Measurements from ENCODE around the gene KIAA1586. TPM values are rescaled to one million over a fixed set of nuclear protein-coding genes. Genes with fewer than 3 reads are reported as not detected.

Gene KIAA1586
- total and polyA plus RNA-seq, 2 of the 13 experiments (the other 11 are each of a cell fraction or from before 2014, with no cell fraction given): 5.5 to 16.9 TPM

DNA sequence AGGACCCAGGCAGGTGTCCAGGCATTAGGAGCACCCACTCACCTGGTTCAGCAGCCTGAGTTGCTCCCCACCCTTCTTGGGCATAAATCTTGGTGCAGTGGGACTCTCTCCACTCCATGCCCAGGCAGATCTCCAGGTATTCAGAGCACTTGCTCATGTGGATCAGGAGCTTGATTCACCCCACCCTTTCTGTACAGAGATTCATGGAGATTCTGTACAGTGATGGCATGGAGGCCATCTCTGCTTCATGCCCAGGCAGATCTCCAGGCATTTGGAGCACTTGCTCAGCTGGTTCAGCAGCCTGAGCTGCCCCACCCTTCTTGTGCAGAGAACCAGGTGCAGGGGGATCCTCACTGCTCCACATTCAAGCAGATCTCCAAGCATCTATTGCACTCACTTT is 47.4 kb upstream of the KIAA1586 start:
- Histone ChIP-seq H3K27me3 (ENCODE audit: control insufficient read depth in 1 of 2, insufficient read depth in 2 of 2, low read length in 2 of 2) (peaks cover 0 to 6% of the 10 kb centered on the region in 2 experiments; a peak in 2 of 5 replicates), H3K79me2 (ENCODE audit: insufficient read depth, low read length) (no peaks in the 10 kb centered on the region), H3K4me3 (replicated peaks in 1 of 3; ENCODE audit: insufficient read depth in 1 of 3, low read depth in 2 of 3, low read length in 3 of 3) (no peak overlapping the region), H2AFZ (ENCODE audit: low read length) (no peak overlapping the region), H3K9me3 (ENCODE audit: low read length) (peaks cover 17% of the 10 kb centered on the region), H4K20me1 (ENCODE audit: insufficient read depth, low read length) (no peaks in the 10 kb centered on the region), H3K4me1 (ENCODE audit: insufficient read depth, low read length) (no peaks in the 10 kb centered on the region), H3K9ac (ENCODE audit: insufficient read depth, low read depth, low read length) (no peak overlapping the region), H3K27ac (ENCODE audit: extremely low read length, insufficient read depth, low read length) (no peak overlapping the region), H3K36me3 (replicated peaks in 1 of 2; ENCODE audit: control insufficient read depth in 1 of 2, insufficient read depth in 2 of 2, low read length in 2 of 2) (no peaks in the 10 kb centered on the region), H3K4me2 (ENCODE audit: low read depth, low read length) (no peak overlapping the region)
- BruUV-seq (replicated peaks): no TSS peak
- FAIRE-seq (no peak), ATAC-seq (no peak), DNase-seq (ENCODE audit: low spot score) (no peak)
- in situ Hi-C loops (cut with HindIII; ENCODE audit: extremely low pct_ligation_motif_present, low pct_unique_long_range_greater_than_20kb): no loop called here
- CTCF ChIA-PET (ENCODE audit: low intra/inter-chr PET ratio, low total read pairs): no interaction called here
- TF ChIP-seq ZNF337 (CRISPR knock-in tag; IDR thresholded peaks at IDR 0.05; ENCODE audit: borderline replicate concordance, low read depth) (no peak), DMTF1 (CRISPR knock-in tag; IDR thresholded peaks at IDR 0.05) (no peak), ARNTL (CRISPR knock-in tag; IDR thresholded peaks at IDR 0.05) (no peak), SALL1 (CRISPR knock-in tag; IDR thresholded peaks at IDR 0.05) (no peak), LCORL (IDR thresholded peaks at IDR 0.05) (no peak), LCORL (CRISPR knock-in tag; IDR thresholded peaks at IDR 0.05) (no peak), GABPA (IDR thresholded peaks at IDR 0.05; ENCODE audit: low read depth, low read length) (no peak), GABPA (CRISPR knock-in tag; IDR thresholded peaks at IDR 0.05; ENCODE audit: low read depth) (no peak), ZNF121 (CRISPR knock-in tag; IDR thresholded peaks at IDR 0.05) (no peak), KDM5B (CRISPR knock-in tag; IDR thresholded peaks at IDR 0.05; ENCODE audit: borderline replicate concordance) (no peak)
- TF ChIP-seq, protein P1, sequence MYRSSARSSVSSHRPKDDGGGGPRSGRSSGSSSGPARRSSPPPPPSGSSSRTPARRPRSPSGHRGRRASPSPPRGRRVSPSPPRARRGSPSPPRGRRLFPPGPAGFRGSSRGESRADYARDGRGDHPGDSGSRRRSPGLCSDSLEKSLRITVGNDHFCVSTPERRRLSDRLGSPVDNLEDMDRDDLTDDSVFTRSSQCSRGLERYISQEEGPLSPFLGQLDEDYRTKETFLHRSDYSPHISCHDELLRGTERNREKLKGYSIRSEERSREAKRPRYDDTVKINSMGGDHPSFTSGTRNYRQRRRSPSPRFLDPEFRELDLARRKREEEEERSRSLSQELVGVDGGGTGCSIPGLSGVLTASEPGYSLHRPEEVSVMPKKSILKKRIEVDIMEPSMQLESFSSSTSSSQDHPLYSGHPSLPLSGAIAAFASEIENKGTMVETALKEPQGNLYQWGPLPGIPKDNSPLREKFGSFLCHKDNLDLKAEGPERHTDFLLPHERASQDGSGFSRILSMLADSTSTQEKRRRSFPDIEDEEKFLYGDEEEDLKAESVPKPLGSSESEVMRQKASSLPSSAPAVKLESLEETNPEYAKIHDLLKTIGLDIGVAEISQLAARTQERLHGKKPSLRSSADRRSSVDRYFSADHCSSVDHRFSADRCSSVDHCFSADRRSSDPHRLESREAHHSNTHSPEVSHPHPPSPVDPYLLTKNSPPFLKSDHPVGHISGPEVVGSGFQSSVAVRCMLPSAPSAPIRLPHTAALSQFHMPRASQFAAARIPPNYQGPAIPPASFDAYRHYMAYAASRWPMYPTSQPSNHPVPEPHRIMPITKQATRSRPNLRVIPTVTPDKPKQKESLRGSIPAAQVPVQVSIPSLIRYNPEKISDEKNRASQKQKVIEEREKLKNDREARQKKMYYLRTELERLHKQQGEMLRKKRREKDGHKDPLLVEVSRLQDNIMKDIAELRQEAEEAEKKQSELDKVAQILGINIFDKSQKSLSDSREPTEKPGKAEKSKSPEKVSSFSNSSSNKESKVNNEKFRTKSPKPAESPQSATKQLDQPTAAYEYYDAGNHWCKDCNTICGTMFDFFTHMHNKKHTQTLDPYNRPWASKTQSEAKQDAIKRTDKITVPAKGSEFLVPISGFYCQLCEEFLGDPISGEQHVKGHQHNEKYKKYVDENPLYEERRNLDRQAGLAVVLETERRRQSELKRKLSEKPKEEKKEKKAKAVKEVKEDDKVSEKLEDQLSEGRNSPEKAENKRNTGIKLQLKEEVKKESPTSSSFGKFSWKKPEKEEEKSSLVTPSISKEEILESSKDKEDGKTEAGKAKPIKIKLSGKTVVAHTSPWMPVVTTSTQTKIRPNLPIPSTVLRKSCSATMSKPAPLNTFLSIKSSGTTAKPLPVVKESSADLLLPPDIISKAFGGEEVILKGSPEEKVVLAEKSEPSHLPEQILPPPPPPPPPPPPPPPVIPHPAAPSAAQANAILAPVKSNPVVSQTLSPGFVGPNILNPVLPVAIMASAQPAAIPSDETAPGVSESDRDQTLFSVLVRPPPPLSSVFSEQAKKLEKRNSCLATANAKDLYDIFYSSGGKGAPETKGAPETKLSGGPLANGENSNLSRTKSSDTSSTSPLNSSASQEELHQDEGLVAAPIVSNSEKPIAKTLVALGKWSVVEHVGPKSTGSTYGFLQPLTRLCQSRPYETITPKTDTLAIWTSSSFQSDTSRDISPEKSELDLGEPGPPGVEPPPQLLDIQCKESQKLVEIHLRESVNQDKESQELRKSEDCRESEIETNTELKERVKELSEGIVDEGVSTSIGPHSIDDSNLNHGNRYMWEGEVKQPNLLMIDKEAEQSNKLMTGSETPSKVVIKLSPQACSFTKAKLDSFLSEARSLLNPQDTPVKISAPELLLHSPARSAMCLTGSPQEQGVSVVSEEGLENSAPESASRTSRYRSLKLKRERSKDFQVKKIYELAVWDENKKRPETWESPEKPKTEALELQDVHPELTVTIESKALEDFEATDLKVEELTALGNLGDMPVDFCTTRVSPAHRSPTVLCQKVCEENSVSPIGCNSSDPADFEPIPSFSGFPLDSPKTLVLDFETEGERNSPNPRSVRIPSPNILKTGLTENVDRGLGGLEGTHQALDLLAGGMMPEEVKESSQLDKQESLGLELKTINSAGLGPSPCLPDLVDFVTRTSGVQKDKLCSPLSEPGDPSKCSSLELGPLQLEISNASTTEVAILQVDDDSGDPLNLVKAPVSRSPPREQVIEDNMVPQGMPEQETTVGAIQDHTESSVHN (CRISPR knock-in tag; IDR thresholded peaks at IDR 0.05): no peak
- POLR2A ChIA-PET: no interaction called here
- intact Hi-C loops (cut with micrococcal nuclease; ENCODE audit: unreplicated experiment): no loop called here
